ENCODE data around the gene TMEM185A. TPM values are rescaled to one million over a fixed set of nuclear protein-coding genes. Genes with fewer than 3 reads are reported as not detected.
"Not testable (repeated sequence)": the region's sequence is repeated elsewhere in the genome, so short reads cannot be mapped to it uniquely, and the experiment has no call there.

TMEM185A gene
- total and polyA plus RNA-seq, 5 donors from 2014 or later, result 16.2 to 21.9 (median 19.5) TPM

DNA sequence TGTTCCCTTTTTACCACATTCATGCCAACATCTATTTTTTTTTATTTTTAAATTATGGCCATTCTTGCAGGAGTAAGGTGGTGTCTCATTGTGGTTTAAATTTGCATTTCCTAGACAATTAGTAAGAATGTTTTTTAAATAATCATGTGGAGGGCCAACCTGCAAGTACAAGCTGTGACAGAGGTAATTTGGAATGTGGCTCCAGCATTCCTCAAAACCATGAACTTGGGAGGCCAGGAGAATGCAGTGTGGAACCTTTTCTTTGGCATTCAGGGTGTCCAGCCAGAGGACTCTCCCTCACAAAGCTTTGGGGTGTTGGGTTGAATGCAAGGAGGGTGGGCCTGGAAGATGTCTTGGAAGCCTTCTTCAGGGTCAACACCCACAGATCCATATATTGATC, 7.3 kb upstream of the TMEM185A start:
- no peaks in the 10 kb centered on the region for H3K4me1 ChIP-seq (ENCODE audit: control insufficient read depth, insufficient read depth, low read length, poor library complexity, severe bottlenecking)
- H3K27me3 ChIP-seq (ENCODE audit: control insufficient read depth, insufficient read depth, low read length), result no peaks in the 10 kb centered on the region
- Mint-ChIP-seq H3K9me3 (peaks cover 0 to 2% (median 0%) of the 10 kb centered on the region in 7 donors), H3K27ac (no peak overlapping the region), H3K4me1 (peaks cover 0 to 5% (median 0%) of the 10 kb centered on the region in 4 donors), H3K27me3 (peaks cover 17% of the 10 kb centered on the region), H3K36me3 (no peaks in the 10 kb centered on the region), H3K4me3 (no peak overlapping the region)
- no peaks in the 10 kb centered on the region for H3K36me3 ChIP-seq (ENCODE audit: control insufficient read depth, insufficient read depth, low read length)
- no peaks in the 10 kb centered on the region for H3K9me3 ChIP-seq (ENCODE audit: control insufficient read depth in 2 of 2, low read length in 2 of 2)
- ATAC-seq (ENCODE audit: low read depth in 2 of 2), result no peak
- H3K27ac ChIP-seq (ENCODE audit: insufficient read depth, low read length, poor library complexity, severe bottlenecking), result no peak overlapping the region
- no peak for DNase-seq
- H3K4me3 ChIP-seq (ENCODE audit: low read depth, low read length), result no peak overlapping the region

DNA sequence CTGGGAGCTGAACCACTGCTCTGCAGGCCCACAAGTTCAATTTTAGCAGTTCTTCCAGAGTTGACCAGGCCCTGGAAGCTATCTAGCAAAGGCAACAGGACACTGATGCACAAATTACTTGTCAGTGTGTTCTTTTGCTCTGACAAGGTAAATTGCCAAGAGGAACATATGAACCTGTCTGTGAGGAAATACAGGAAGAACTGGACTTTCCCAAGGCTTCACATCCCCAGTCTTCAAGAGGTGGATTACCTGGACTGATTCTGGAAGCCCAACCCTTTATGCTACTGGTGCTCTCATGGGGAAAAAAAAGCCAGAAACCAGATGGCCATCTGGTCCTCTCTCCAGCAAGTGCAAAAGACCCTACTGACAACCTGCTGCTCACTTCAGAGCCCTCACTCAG, 1.9 kb upstream of the TMEM185A start:
- Mint-ChIP-seq H3K27me3 (peaks cover 21% of the 10 kb centered on the region), H3K4me3 (no peak overlapping the region), H3K9me3 (peaks cover 0 to 2% (median 0%) of the 10 kb centered on the region in 7 donors), H3K36me3 (no peaks in the 10 kb centered on the region), H3K27ac (no peak overlapping the region), H3K4me1 (peaks cover 0 to 29% (median 19%) of the 10 kb centered on the region in 4 donors)
- Histone ChIP-seq H3K4me3 (ENCODE audit: low read depth, low read length) (no peak overlapping the region), H3K9me3 (ENCODE audit: control insufficient read depth in 2 of 2, low read length in 2 of 2) (no peaks in the 10 kb centered on the region), H3K36me3 (ENCODE audit: control insufficient read depth, insufficient read depth, low read length) (no peaks in the 10 kb centered on the region), H3K27me3 (ENCODE audit: control insufficient read depth, insufficient read depth, low read length) (no peaks in the 10 kb centered on the region), H3K4me1 (ENCODE audit: control insufficient read depth, insufficient read depth, low read length, poor library complexity, severe bottlenecking) (peaks cover 13% of the 10 kb centered on the region), H3K27ac (ENCODE audit: insufficient read depth, low read length, poor library complexity, severe bottlenecking) (no peak overlapping the region)
- DNase-seq, result no peak
- ATAC-seq (ENCODE audit: low read depth in 2 of 2), result no peak

DNA sequence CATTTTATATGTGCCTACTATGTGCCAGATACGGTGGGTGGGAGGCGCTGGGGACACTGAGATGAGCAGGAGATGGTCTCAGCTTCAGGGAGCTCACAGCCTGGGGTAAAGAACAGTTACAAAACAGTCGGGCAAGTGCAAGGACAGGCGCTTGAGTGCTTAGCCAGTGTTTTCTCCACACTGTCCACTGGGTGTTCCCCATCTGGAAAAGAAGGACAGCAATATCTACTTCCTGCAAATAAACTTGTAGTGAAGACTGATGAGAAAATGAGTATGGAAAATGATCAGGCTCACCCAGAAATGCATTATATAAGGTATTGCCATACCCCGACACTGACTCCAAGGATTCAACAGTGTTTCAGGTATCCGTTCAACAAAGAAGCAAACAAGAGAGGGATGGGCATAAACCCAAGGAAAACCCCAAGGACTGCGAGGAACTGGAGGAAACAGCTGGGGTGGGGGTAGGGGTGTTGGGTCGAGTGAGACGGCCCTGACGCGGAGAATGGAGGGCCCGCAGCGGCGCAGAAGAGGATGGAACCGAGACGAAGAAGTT, 835 bp downstream of the TMEM185A start:
- peaks cover 0 to 2% (median 0%) of the 10 kb centered on the region in 7 donors for H3K9me3 Mint-ChIP-seq
- peak overlapping the region; percentile 73 for H3K4me3 ChIP-seq (ENCODE audit: low read depth, low read length)
- peaks cover 13% of the 10 kb centered on the region for H3K4me1 ChIP-seq (ENCODE audit: control insufficient read depth, insufficient read depth, low read length, poor library complexity, severe bottlenecking)
- H3K36me3 ChIP-seq (ENCODE audit: control insufficient read depth, insufficient read depth, low read length), result no peaks in the 10 kb centered on the region
- H3K27me3 ChIP-seq (ENCODE audit: control insufficient read depth, insufficient read depth, low read length), result no peaks in the 10 kb centered on the region
- DNase-seq, result peak in 2 of 3 donors; percentile 3 to 5
- H3K27ac ChIP-seq (ENCODE audit: insufficient read depth, low read length, poor library complexity, severe bottlenecking), result no peak overlapping the region
- no peak for ATAC-seq (ENCODE audit: low read depth in 2 of 2)
- H3K4me1 Mint-ChIP-seq, result peaks cover 5 to 40% (median 29%) of the 10 kb centered on the region in 4 donors
- no peaks in the 10 kb centered on the region for H3K9me3 ChIP-seq (ENCODE audit: control insufficient read depth in 2 of 2, low read length in 2 of 2)
- no peaks in the 10 kb centered on the region for H3K36me3 Mint-ChIP-seq
- H3K27me3 Mint-ChIP-seq, result peaks cover 12% of the 10 kb centered on the region
- peak overlapping the region; percentile 90 to 99 (median 94) for H3K4me3 Mint-ChIP-seq
- peak overlapping the region; percentile 85 to 97 (median 86) for H3K27ac Mint-ChIP-seq

DNA sequence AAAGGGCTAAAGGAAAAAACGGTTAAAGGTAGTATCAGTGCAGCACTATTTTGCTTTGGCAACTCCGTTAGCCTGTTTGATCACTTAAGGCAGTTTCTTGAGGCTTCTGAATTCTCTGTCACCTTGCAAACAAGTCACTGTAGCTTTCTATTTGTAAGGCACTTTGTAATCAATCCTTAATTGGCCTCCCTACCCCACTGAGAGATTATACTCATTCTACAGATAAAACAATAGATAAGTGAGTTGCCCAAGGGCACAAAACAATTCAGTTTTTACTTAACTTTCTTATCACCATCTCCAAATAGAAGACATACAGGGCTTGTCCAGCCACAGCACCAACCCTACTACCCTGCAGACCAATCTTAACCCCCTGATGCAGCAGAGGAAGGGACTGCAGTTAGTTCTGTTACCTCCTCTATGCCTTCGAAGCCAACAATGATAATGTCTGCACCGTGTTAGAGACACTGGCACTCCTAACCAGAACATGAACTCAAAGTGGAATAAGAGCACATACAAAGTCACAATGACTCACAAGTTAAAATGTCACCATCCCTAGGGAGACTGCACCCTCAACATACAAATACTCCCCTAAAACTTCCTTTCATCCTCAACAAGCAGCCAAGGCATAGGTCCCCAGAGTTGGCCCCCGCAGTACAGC, 1.7 kb downstream of the TMEM185A start:
- H3K4me1 Mint-ChIP-seq, result peaks cover 5 to 45% (median 37%) of the 10 kb centered on the region in 4 donors
- peaks cover 13% of the 10 kb centered on the region for H3K4me1 ChIP-seq (ENCODE audit: control insufficient read depth, insufficient read depth, low read length, poor library complexity, severe bottlenecking)
- no peaks in the 10 kb centered on the region for H3K27me3 ChIP-seq (ENCODE audit: control insufficient read depth, insufficient read depth, low read length)
- H3K36me3 Mint-ChIP-seq, result no peaks in the 10 kb centered on the region
- no peaks in the 10 kb centered on the region for H3K9me3 Mint-ChIP-seq
- peak overlapping the region; percentile 44 for H3K4me3 ChIP-seq (ENCODE audit: low read depth, low read length)
- no peak for ATAC-seq (ENCODE audit: low read depth in 2 of 2)
- no peaks in the 10 kb centered on the region for H3K9me3 ChIP-seq (ENCODE audit: control insufficient read depth in 2 of 2, low read length in 2 of 2)
- H3K27ac ChIP-seq (ENCODE audit: insufficient read depth, low read length, poor library complexity, severe bottlenecking), result no peak overlapping the region
- H3K4me3 Mint-ChIP-seq, result peak overlapping the region; percentile 90 to 99 (median 94)
- peaks cover 7% of the 10 kb centered on the region for H3K27me3 Mint-ChIP-seq
- H3K27ac Mint-ChIP-seq, result peak overlapping the region in 2 of 3 donors; percentile 48 to 50
- DNase-seq, result no peak
- no peaks in the 10 kb centered on the region for H3K36me3 ChIP-seq (ENCODE audit: control insufficient read depth, insufficient read depth, low read length)

DNA sequence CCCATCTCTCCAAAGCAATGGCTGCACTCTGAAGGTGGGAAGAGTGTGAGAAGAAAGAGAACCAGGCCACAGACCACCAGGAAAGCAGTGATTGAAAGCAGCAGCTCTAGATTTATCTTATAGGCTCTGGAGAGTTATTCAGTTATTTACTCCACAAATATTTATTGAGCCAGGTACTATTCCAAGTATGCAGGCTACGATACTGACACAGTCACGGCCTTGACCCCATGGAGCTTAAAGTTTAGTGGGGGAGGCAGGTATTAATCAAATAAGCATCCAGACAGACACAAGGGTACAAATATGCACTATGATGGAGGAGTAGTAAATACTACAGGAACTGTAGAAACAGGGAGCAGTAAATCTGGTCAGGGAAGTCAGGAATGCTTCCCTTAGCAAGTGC, 2.8 kb downstream of the TMEM185A start:
- Mint-ChIP-seq H3K27me3 (peaks cover 4% of the 10 kb centered on the region), H3K27ac (no peak overlapping the region), H3K9me3 (no peaks in the 10 kb centered on the region), H3K4me1 (peaks cover 5 to 54% (median 38%) of the 10 kb centered on the region in 4 donors), H3K4me3 (peak overlapping the region in 3 of 4 donors; percentile 27 to 99 (median 42)), H3K36me3 (no peaks in the 10 kb centered on the region)
- DNase-seq (no peak), ATAC-seq (ENCODE audit: low read depth in 2 of 2) (no peak)
- peaks cover 13% of the 10 kb centered on the region for H3K4me1 ChIP-seq (ENCODE audit: control insufficient read depth, insufficient read depth, low read length, poor library complexity, severe bottlenecking)
- H3K4me3 ChIP-seq (ENCODE audit: low read depth, low read length), result no peak overlapping the region
- H3K27ac ChIP-seq (ENCODE audit: insufficient read depth, low read length, poor library complexity, severe bottlenecking), result no peak overlapping the region
- H3K9me3 ChIP-seq (ENCODE audit: control insufficient read depth in 2 of 2, low read length in 2 of 2), result no peaks in the 10 kb centered on the region
- H3K27me3 ChIP-seq (ENCODE audit: control insufficient read depth, insufficient read depth, low read length), result no peaks in the 10 kb centered on the region
- H3K36me3 ChIP-seq (ENCODE audit: control insufficient read depth, insufficient read depth, low read length), result no peaks in the 10 kb centered on the region

DNA sequence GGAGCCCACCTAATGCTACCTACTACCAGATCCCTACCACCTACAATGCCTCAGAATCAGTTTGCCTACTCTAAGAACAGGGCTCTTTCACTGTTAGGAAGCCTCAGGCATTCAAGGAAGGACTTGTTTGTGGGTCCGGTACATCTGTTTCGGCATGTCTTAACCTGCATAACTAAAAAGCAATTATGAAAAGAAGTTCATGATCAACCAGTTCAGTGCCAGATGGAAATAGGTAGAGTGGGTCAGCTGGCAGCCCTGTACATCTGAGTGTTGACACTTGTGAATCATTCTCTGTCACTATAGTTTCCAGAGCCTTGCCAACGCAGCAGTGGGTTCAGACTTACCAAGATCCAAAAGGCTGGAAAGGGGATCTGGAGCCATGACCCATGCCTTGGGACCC, 3.3 kb downstream of the TMEM185A start:
- H3K4me3 Mint-ChIP-seq, result peak overlapping the region in 1 of 4 donors; percentile 27
- peaks cover 4% of the 10 kb centered on the region for H3K27me3 Mint-ChIP-seq
- no peak overlapping the region for H3K27ac Mint-ChIP-seq
- no peaks in the 10 kb centered on the region for H3K27me3 ChIP-seq (ENCODE audit: control insufficient read depth, insufficient read depth, low read length)
- ATAC-seq (ENCODE audit: low read depth in 2 of 2), result no peak
- H3K27ac ChIP-seq (ENCODE audit: insufficient read depth, low read length, poor library complexity, severe bottlenecking), result no peak overlapping the region
- peaks cover 5 to 56% (median 39%) of the 10 kb centered on the region in 4 donors for H3K4me1 Mint-ChIP-seq
- no peak for DNase-seq
- no peaks in the 10 kb centered on the region for H3K36me3 ChIP-seq (ENCODE audit: control insufficient read depth, insufficient read depth, low read length)
- H3K4me1 ChIP-seq (ENCODE audit: control insufficient read depth, insufficient read depth, low read length, poor library complexity, severe bottlenecking), result peaks cover 13% of the 10 kb centered on the region
- no peaks in the 10 kb centered on the region for H3K9me3 Mint-ChIP-seq
- no peaks in the 10 kb centered on the region for H3K36me3 Mint-ChIP-seq
- no peaks in the 10 kb centered on the region for H3K9me3 ChIP-seq (ENCODE audit: control insufficient read depth in 2 of 2, low read length in 2 of 2)
- H3K4me3 ChIP-seq (ENCODE audit: low read depth, low read length), result no peak overlapping the region

DNA sequence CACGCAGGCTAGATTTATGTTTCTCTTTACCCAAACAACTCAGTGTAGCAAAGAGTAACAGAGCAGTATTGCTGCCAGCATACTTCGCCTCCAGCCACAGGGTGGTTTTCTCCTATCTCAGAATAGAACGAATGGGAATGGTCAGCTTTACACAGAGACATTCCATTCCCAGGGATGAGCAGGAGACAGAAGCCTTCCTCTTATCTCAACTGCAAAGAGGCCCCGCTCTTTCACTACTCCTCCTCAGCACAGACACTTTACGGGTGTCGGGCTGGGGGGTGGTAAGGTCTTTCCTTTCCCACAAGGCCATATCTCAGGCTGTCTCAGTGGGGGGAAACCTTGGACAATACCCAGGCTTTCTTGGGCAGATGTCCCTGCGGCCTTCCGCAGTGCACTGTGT, 4.8 kb downstream of the TMEM185A start:
- H3K4me3 Mint-ChIP-seq; H3K27ac Mint-ChIP-seq; H3K36me3 ChIP-seq (ENCODE audit: control insufficient read depth, insufficient read depth, low read length); ATAC-seq (ENCODE audit: low read depth in 2 of 2); H3K9me3 ChIP-seq (ENCODE audit: control insufficient read depth in 2 of 2, low read length in 2 of 2); H3K27me3 Mint-ChIP-seq; H3K27me3 ChIP-seq (ENCODE audit: control insufficient read depth, insufficient read depth, low read length); H3K9me3 Mint-ChIP-seq; H3K27ac ChIP-seq (ENCODE audit: insufficient read depth, low read length, poor library complexity, severe bottlenecking); H3K36me3 Mint-ChIP-seq; DNase-seq; H3K4me3 ChIP-seq (ENCODE audit: low read depth, low read length): not testable (repeated sequence)
- peaks cover 5 to 54% (median 40%) of the 10 kb centered on the region in 4 donors for H3K4me1 Mint-ChIP-seq
- H3K4me1 ChIP-seq (ENCODE audit: control insufficient read depth, insufficient read depth, low read length, poor library complexity, severe bottlenecking), result peaks cover 13% of the 10 kb centered on the region

DNA sequence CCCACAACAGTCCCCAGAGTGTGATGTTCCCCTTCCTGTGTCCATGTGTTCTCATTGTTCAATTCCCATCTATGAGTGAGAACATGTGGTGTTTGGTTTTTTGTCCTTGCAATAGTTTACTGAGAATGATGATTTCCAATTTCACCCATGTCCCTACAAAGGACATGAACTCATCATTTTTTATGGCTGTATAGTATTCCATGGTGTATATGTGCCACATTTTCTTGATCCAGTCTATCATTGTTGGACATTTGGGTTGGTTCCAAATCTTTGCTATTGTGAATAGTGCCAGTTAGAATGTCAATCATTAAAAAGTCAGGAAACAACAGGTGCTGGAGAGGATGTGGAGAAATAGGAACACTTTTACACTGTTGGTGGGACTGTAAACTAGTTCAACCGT, 11.9 kb downstream of the TMEM185A start:
- ATAC-seq (ENCODE audit: low read depth in 2 of 2); H3K36me3 Mint-ChIP-seq; H3K27me3 Mint-ChIP-seq; H3K27ac Mint-ChIP-seq; H3K4me1 ChIP-seq (ENCODE audit: control insufficient read depth, insufficient read depth, low read length, poor library complexity, severe bottlenecking); H3K27ac ChIP-seq (ENCODE audit: insufficient read depth, low read length, poor library complexity, severe bottlenecking); H3K36me3 ChIP-seq (ENCODE audit: control insufficient read depth, insufficient read depth, low read length); H3K4me3 ChIP-seq (ENCODE audit: low read depth, low read length); H3K4me3 Mint-ChIP-seq; H3K9me3 Mint-ChIP-seq; H3K9me3 ChIP-seq (ENCODE audit: control insufficient read depth in 2 of 2, low read length in 2 of 2); H3K27me3 ChIP-seq (ENCODE audit: control insufficient read depth, insufficient read depth, low read length); DNase-seq: not testable (repeated sequence)
- H3K4me1 Mint-ChIP-seq, result peaks cover 0 to 31% (median 9%) of the 10 kb centered on the region in 4 donors
